Epithelial cell of proximal tubule (primary cell): ENCODE measurements around the gene ALDH18A1. TPM values are rescaled to one million over a fixed set of nuclear protein-coding genes. Genes with fewer than 3 reads are reported as not detected.

Source experiments
- DNase-seq: peaks from one replicate; pipeline ENCODE4 v3.0.0-alpha.2; 2011; ENCODE audit warnings: low read depth
- H3K4me3 ChIP-seq: 2 replicates; pipeline ENCODE4 v1.5.1; 2011; ENCODE audit warnings: low read depth, mild to moderate bottlenecking, low read length
- total RNA-seq: library from RNA; depleted of rRNA; stranded (reverse); fragments of >200 nt; gene quantifications from 2 replicates; pipeline ENCODE4 v1.2.3, GENCODE V29; 2015
- TF ChIP-seq, protein P1 (sequence below): conservative IDR thresholded peaks from 2 replicates; pipeline ENCODE4 v1.5.1; 2012; ENCODE audit warnings: low read depth, mild to moderate bottlenecking, low read length

The ALDH18A1 gene
- total RNA-seq, 1 donor from 2014 or later = 91.8 TPM

DNA sequence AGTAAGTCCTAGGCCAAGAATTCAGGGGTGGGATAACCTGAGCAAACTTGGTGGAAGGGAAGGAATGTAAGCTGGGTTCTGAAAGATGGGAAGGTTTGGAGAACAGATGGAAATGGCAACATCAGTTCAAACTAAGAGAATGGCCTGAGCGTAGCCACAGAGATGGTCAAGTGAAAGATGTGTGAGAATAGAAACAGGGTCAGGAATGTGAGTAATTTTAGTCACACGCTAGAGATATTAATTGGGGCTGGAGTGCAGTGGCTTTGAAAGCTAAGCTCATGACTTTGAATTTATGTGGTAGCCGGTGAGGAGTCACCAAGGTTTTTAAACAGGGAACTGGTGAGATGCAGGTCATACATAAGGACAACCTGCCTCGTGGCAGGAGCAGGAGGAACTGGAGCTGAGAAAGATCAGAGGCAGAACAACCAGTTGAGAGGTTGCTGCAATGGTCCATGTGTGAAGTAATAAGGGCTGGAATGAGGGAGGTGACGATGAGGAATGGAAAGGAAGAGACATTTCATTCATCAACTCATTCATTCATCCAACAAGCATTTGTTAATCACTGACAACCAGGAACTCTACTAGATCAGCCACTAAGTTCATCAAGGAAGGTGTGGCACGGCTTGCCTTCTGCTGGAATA lies 82.4 kb downstream of the ALDH18A1 start:
- DNase-seq = no peak
- TF ChIP-seq, protein P1, sequence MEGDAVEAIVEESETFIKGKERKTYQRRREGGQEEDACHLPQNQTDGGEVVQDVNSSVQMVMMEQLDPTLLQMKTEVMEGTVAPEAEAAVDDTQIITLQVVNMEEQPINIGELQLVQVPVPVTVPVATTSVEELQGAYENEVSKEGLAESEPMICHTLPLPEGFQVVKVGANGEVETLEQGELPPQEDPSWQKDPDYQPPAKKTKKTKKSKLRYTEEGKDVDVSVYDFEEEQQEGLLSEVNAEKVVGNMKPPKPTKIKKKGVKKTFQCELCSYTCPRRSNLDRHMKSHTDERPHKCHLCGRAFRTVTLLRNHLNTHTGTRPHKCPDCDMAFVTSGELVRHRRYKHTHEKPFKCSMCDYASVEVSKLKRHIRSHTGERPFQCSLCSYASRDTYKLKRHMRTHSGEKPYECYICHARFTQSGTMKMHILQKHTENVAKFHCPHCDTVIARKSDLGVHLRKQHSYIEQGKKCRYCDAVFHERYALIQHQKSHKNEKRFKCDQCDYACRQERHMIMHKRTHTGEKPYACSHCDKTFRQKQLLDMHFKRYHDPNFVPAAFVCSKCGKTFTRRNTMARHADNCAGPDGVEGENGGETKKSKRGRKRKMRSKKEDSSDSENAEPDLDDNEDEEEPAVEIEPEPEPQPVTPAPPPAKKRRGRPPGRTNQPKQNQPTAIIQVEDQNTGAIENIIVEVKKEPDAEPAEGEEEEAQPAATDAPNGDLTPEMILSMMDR = no peak
- no peak overlapping the region for H3K4me3 ChIP-seq

DNA sequence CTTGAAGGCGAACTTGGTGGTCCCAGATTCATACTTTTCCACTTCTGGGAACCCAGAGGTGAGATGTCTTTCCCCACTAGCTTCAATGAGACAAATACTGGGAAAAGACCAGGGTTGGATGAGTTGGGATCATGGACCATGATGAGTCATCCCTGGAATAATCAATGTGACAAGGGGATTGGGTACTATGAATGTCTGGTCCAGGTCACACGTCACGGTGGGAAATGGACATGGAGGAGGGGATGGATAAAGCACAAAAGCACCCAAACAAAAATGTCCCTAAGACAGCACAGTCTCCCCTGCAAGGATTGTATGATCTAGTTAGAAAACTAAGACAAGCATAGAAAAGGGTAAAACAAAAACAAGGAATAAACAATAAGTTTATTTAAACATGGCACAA lies 83.0 kb downstream of the ALDH18A1 start:
- no peak overlapping the region for H3K4me3 ChIP-seq
- no peak for DNase-seq
- TF ChIP-seq, protein P1 = no peak

DNA sequence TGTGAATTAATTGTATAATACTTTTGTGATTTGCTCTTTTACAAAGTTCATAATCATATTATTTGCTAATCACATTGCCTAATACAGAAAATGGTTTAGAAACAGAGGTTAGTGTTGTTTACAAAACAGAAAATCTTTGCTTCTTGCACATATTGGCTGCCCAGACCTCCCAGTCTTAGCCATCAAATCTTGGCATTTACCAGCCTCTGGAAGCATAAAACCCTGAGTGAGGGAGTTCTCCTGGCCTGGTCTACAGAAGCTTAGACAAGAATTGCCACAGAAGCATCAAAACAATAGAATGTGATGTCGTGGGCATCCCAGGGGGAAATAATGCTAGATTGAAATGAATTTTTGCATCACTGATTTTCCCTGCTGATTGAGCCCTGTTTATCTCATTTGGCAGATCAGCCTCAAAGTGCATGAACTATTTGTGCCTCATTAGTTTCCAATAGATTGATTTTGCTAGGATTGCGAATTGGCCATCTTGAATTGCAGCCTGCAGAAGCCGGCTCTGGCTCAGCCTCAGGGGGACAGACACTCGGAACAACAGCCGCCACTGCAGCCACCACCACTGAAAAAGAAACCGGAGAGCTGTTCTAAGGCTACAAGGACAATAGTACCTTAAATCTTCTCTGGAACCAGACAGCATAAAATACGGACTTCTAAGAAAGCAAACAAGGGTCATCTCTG lies 84.2 kb downstream of the ALDH18A1 start:
- no peak overlapping the region for H3K4me3 ChIP-seq
- no peak for DNase-seq

DNA sequence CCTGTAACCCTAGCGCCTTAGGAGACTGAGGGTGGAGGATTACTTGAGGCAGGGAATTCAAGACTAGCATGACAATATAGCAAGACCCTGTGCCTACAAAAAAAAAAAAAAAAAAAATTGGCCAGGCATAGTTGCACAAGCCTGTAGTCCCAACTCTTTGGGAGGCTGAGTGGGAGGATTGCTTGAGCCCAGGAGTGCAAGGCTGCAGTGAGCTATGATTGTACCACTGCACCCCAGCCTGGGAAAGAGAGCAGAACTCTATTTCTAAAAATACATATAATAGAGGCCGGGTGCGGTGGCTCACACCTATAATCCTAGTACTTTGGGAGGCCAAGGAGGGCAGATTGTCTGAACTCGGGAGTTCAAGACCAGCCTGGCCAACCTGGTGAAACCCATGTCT lies 85.1 kb downstream of the ALDH18A1 start:
- TF ChIP-seq, protein P1 = no peak
- no peak for DNase-seq
- no peak overlapping the region for H3K4me3 ChIP-seq

More for the DNA sequence above, 84.2 kb downstream of the ALDH18A1 start:
- TF ChIP-seq, protein P1 = no peak

DNA sequence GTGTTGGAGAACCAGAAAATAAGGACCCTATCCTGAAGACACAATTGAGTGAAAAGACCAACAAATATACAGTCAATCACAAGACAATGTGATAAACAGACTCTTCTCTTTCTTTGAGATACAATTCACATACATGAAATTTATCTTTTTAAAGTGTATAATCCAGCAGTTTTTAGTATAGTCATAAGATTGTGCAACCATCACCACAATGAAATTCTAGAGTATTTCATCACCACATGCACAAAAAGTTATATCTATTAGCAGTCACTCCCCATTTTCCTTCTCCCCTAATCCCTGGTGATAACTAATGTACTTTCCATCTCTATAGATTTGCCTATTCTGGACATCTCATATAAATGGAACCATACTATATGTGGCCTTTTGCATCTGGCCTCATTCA lies 87.1 kb downstream of the ALDH18A1 start:
- TF ChIP-seq, protein P1 = no peak
- no peak overlapping the region for H3K4me3 ChIP-seq
- DNase-seq = no peak

DNA sequence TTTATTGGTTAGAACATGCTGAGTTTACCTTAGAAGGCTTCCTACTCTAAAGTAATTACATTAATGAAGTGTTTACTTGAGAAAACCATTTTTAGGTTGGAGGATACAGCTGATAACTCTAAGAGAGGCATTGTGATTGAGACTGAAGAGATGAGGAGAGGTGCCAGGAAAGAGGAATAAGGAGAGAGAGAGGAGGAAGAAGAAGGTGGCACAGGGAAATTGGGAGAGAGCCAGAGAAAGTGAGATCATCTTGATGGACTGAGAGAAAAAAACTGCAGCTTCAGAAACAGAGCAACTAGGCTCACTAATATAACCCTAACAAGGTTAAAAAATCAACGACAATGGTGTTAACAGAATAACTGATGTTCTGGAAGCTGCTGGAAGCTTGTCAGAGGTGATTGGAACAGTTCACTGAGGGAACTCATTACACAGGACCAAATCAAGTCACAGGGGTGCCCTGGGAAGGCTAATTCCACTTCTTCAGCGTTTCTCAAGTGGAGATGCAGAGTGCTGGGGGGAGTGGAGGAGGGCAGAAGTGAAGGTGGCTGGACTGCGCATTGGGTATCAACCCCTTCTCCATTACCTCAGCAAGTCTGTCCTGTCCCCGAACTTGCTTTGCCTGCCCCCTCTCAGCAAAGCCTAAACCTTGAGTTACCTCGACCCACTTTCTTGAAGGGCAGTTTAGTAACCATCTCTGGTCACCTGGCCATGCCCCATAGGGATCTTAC lies 88.4 kb downstream of the ALDH18A1 start:
- no peak overlapping the region for H3K4me3 ChIP-seq
- TF ChIP-seq, protein P1 = no peak
- peak; percentile 30 for DNase-seq
